A549 treated with DMSO at 1 μM for 4 hours (cell line): ENCODE data around the gene GOT2. TPM values are rescaled to one million over a fixed set of nuclear protein-coding genes. Genes with fewer than 3 reads are reported as not detected.

Experiments
- total RNA-seq: library from RNA; stranded (reverse); fragments of 200-300 nt; extraction: Qiagen RNA extraction; gene quantifications from 5 replicates; pipeline ENCODE4 v1.2.3, GENCODE V29; 2022; ENCODE audit warnings: low read depth

Gene GOT2
- 173 to 191 TPM (median 187 TPM) in 5 replicates for total RNA-seq

DNA sequence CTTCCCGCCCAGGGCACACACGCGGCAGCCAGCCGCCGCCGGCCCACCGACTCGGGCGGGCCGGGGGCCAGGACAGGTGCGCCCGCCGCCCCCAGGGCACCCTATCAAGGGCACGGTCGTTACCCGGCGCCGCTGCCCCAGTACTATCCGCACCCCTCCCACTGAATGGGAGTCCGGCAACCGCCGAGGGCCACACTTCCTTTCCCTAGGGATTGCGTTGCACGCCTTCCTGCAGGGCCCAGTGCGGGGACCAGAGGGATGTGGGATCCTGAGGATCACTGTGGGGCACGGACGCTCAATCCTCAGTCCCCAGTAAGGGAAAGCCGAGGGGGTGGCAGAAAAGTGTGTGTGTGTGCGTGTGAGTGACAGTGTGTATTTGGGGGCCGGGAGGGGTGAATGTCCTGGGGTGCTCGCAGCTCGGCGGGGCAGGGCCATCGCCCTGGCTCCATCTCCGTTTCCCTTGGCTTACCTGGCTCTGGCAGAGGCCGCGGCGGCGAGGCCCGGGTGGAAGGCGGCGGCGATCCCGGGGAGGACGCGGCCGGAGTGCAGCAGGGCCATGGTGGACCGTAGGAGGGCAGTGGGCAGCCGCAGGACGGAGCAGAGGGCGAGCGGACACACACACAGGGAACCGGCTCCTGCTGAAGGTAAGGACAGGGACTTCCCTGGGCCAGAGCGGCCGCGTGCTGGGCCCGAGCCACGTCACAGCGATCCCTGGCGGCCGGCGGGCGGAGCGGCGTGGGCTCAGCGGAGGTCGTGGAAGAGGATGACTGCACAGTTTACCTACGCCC is at the start of gene GOT2:
GOT2 (minus strand) TSS at position 646 of the 788 bp plus-strand sequence; CDS start at position 558, 88 bp downstream.

DNA sequence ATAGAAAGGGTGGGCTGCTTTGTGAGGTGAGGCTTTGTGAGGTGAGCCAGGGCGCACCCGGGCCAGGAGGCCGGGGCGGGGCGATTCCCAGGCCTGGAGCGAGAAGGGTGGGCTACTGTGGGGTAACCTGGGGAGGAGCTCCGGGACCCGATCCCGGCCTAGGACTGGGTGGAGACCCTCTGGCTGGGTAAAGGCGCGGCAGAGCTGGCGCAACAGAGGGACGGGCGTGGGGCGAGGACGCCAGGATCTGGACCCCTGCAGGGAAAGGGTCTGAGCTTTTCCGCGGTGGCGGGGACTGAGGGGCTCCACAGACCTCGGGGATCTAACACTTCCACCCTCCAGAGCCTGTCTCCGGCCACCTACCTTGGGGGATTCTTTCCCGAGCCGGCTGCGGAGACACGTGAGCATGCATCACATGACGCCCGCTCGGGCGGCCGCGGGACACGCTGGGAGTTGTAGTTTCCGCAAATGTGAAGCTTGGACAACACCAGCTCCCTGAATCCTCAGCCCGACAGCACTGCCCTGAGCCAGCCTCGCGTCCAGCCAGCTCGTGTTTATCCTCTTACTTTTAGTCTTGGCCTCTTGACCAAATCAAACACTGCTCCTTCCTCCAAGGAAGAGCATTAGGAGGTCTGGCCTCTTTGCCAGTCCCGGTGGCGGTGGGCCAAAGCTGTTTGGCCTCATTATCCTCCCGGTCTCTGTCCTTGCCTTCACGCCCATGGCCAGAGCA is 49.6 kb downstream of the GOT2 start, which contains the start of gene SLC38A7:
SLC38A7 (minus strand) TSS at position 417 of the 730 bp plus-strand sequence. CDS start 4,644 bp downstream, outside the sequence.

Other genes with a start within 250 kb of the GOT2 start
- 24.2 to 29.8 TPM (median 28.1 TPM) in 5 replicates for gene NDRG4, start 234.2 kb downstream of the GOT2 start, total RNA-seq
- 12.4 to 17.4 TPM (median 16.2 TPM) in 5 replicates for gene SETD6, start 218.8 kb downstream of the GOT2 start, total RNA-seq
- 122 to 169 TPM (median 138 TPM) in 5 replicates for gene CNOT1, start 104.5 kb downstream of the GOT2 start, total RNA-seq
- gene SLC38A7, start 49.5 kb downstream of the GOT2 start, total RNA-seq = 17.0 to 19.8 TPM (median 18.7 TPM) in 5 replicates